Subcutaneous abdominal adipose tissue (tissue), 5 donors: ENCODE measurements around the gene KCNF1.

Experiments used
- H3K27ac ChIP-seq: one replicate; pipeline ENCODE4 v1.7.0; 2013; ENCODE audit warnings: low read depth, mild to moderate bottlenecking, inconsistent platforms, low read length, moderate library complexity
- H3K27me3 ChIP-seq, 5 donors: one replicate each; pipeline ENCODE4 v1.7.0; 2013; ENCODE audit warnings: low read length in 5 of 5, inconsistent platforms in 1 of 5; ENCODE audit not compliant: control insufficient read depth in 5 of 5, insufficient read depth in 4 of 5
- H3K36me3 ChIP-seq, 5 donors: one replicate each; pipeline ENCODE4 v1.7.0; 2013; ENCODE audit warnings: low read length in 5 of 5; ENCODE audit not compliant: control insufficient read depth in 5 of 5, insufficient read depth in 5 of 5
- H3K4me1 ChIP-seq, 5 donors: one replicate each; pipeline ENCODE4 v1.7.0; 2013; ENCODE audit warnings: low read length in 5 of 5, mild to moderate bottlenecking in 3 of 5, moderate library complexity in 1 of 5; ENCODE audit not compliant: control insufficient read depth in 5 of 5, insufficient read depth in 5 of 5
- H3K4me3 ChIP-seq, 5 donors: one replicate each; pipeline ENCODE4 v1.7.0; 2013; ENCODE audit warnings: low read length in 5 of 5, low read depth in 1 of 5
- H3K9ac ChIP-seq, 5 donors: one replicate each; pipeline ENCODE4 v1.7.0; 2013; ENCODE audit warnings: low read length in 5 of 5, mild to moderate bottlenecking in 4 of 5, moderate library complexity in 3 of 5
- H3K9me3 ChIP-seq, 5 donors: one replicate each; pipeline ENCODE4 v1.7.0; 2013; ENCODE audit warnings: low read length in 5 of 5; ENCODE audit not compliant: control insufficient read depth in 5 of 5
- donor health status: healthy.
- donor health status: healthy.
- donor health status: healthy.
- donor health status: healthy.
- donor health status: healthy.

KCNF1 gene

GRCh38 chr2:10890706-10891270, 20.9 kb upstream of the KCNF1 start:
- Histone ChIP-seq H3K27me3 (peaks cover 4 to 22% (median 21%) of the 10 kb centered on the region in 5 donors), H3K27ac (no peak overlapping the region), H3K9ac (no peak overlapping the region), H3K4me3 (no peak overlapping the region), H3K9me3 (no peaks in the 10 kb centered on the region), H3K4me1 (no peaks in the 10 kb centered on the region), H3K36me3 (no peaks in the 10 kb centered on the region)

- H3K4me3 ChIP-seq: no peak overlapping the region
- no peak overlapping the region for H3K27ac ChIP-seq
- H3K27me3 ChIP-seq: peaks cover 7 to 22% (median 21%) of the 10 kb centered on the region in 5 donors
- no peaks in the 10 kb centered on the region for H3K36me3 ChIP-seq
- H3K9ac ChIP-seq: no peak overlapping the region
- H3K9me3 ChIP-seq: no peaks in the 10 kb centered on the region
- H3K4me1 ChIP-seq: no peaks in the 10 kb centered on the region
These were observed 20.3 kb upstream of the KCNF1 start for GRCh38 chr2:10891390-10891789.

GRCh38 chr2:10891848-10892247, 19.9 kb upstream of the KCNF1 start:
- H3K4me3 ChIP-seq: no peak overlapping the region
- H3K27ac ChIP-seq: no peak overlapping the region
- H3K36me3 ChIP-seq: no peaks in the 10 kb centered on the region
- no peaks in the 10 kb centered on the region for H3K4me1 ChIP-seq
- no peaks in the 10 kb centered on the region for H3K9me3 ChIP-seq
- H3K27me3 ChIP-seq: peaks cover 7 to 22% (median 21%) of the 10 kb centered on the region in 5 donors
- H3K9ac ChIP-seq: no peak overlapping the region

- H3K4me3 ChIP-seq: no peak overlapping the region
- H3K4me1 ChIP-seq: no peaks in the 10 kb centered on the region
- H3K36me3 ChIP-seq: no peaks in the 10 kb centered on the region
- no peak overlapping the region for H3K27ac ChIP-seq
- H3K27me3 ChIP-seq: peaks cover 7 to 22% (median 18%) of the 10 kb centered on the region in 5 donors
- H3K9me3 ChIP-seq: no peaks in the 10 kb centered on the region
- H3K9ac ChIP-seq: no peak overlapping the region
These were observed 19.4 kb upstream of the KCNF1 start for GRCh38 chr2:10892316-10892715.

- peaks cover 7 to 22% (median 18%) of the 10 kb centered on the region in 5 donors for H3K27me3 ChIP-seq
- H3K36me3 ChIP-seq: no peaks in the 10 kb centered on the region
- H3K4me3 ChIP-seq: no peak overlapping the region
- H3K9ac ChIP-seq: no peak overlapping the region
- H3K9me3 ChIP-seq: no peaks in the 10 kb centered on the region
- no peak overlapping the region for H3K27ac ChIP-seq
- H3K4me1 ChIP-seq: no peaks in the 10 kb centered on the region
These were observed 18.9 kb upstream of the KCNF1 start for GRCh38 chr2:10892796-10893350.

- Histone ChIP-seq H3K4me1 (no peaks in the 10 kb centered on the region), H3K27me3 (peaks cover 7 to 19% (median 18%) of the 10 kb centered on the region in 5 donors), H3K36me3 (no peaks in the 10 kb centered on the region), H3K4me3 (no peak overlapping the region), H3K27ac (no peak overlapping the region), H3K9me3 (no peaks in the 10 kb centered on the region), H3K9ac (no peak overlapping the region)
These were observed 17.3 kb upstream of the KCNF1 start for GRCh38 chr2:10894264-10894935.

GRCh38 chr2:10895231-10895630, 16.5 kb upstream of the KCNF1 start:
- Histone ChIP-seq H3K9ac (no peak overlapping the region), H3K4me3 (no peak overlapping the region), H3K9me3 (no peaks in the 10 kb centered on the region), H3K27me3 (peaks cover 4 to 13% (median 10%) of the 10 kb centered on the region in 5 donors), H3K4me1 (no peaks in the 10 kb centered on the region), H3K36me3 (no peaks in the 10 kb centered on the region), H3K27ac (no peak overlapping the region)

GRCh38 chr2:10897956-10898355, 13.8 kb upstream of the KCNF1 start:
- Histone ChIP-seq H3K36me3 (no peaks in the 10 kb centered on the region), H3K9ac (no peak overlapping the region), H3K9me3 (no peaks in the 10 kb centered on the region), H3K27ac (no peak overlapping the region), H3K4me1 (no peaks in the 10 kb centered on the region), H3K4me3 (no peak overlapping the region), H3K27me3 (peaks cover 0 to 9% (median 3%) of the 10 kb centered on the region in 5 donors)

- no peaks in the 10 kb centered on the region for H3K36me3 ChIP-seq
- no peak overlapping the region for H3K4me3 ChIP-seq
- no peak overlapping the region for H3K27ac ChIP-seq
- H3K27me3 ChIP-seq: peaks cover 0 to 6% (median 2%) of the 10 kb centered on the region in 5 donors
- H3K9me3 ChIP-seq: peaks cover 2 to 9% (median 8%) of the 10 kb centered on the region in 5 donors
- H3K4me1 ChIP-seq: no peaks in the 10 kb centered on the region
- H3K9ac ChIP-seq: no peak overlapping the region
These were observed 11.3 kb upstream of the KCNF1 start for GRCh38 chr2:10900216-10901109.
